PC-3 (cell line): ENCODE results near the gene FRMD5. TPM values are rescaled to one million over a fixed set of nuclear protein-coding genes. Genes with fewer than 3 reads are reported as not detected.

Experiments
- ATAC-seq: fragments of 200-7000 bp; cut with Tn5 transposase; 2 replicates; pipeline ENCODE4 v1.9.1; 2020; ENCODE audit warnings: mild to moderate bottlenecking, moderate library complexity
- BruUV-seq: library from RNA; stranded (reverse); fragments of 400-500 nt; replicated peaks from 2 replicates; lab custom pipeline; 2021; lab: Mats Ljungman, UMichigan
- CTCF ChIA-PET: fragments of 300-600 bp; sonication (Branson Sonifier 250); formaldehyde crosslinking; loops from one replicate; lab custom pipeline; 2022; ENCODE audit warnings: antibody characterized with exemption; lab: Charles Lee
- POLR2A ChIA-PET: fragments of 300-600 bp; sonication (Branson Sonifier 250); formaldehyde crosslinking; loops from one replicate; lab custom pipeline; 2022; ENCODE audit warnings: antibody characterized with exemption; ENCODE audit not compliant: unreplicated experiment; lab: Charles Lee
- DNase-seq: peaks from one replicate; pipeline ENCODE4 v3.0.0-alpha.2; 2015
- H2AFZ ChIP-seq: fragments of 300-600 bp; sonication (generic); 2 replicates; pipeline ENCODE4 v1.6.0; 2016; ENCODE audit warnings: antibody characterized with exemption, low read length
- H3F3A ChIP-seq: fragments of 300-600 bp; sonication (generic); one replicate; pipeline ENCODE4 v1.6.0; 2017; ENCODE audit warnings: antibody characterized with exemption, low read length, control low read depth, mild to moderate bottlenecking; ENCODE audit not compliant: unreplicated experiment
- H3K27ac ChIP-seq: fragments of 300-600 bp; sonication (generic); 2 replicates; pipeline ENCODE4 v1.5.1; 2016; ENCODE audit warnings: mild to moderate bottlenecking, low read length
- H3K27me3 ChIP-seq: fragments of 300-600 bp; sonication (generic); 2 replicates; pipeline ENCODE4 v1.6.1; 2016; ENCODE audit warnings: low read length, mixed read lengths
- H3K36me3 ChIP-seq: fragments of 300-600 bp; sonication (generic); 2 replicates; pipeline ENCODE4 v1.6.1; 2016; ENCODE audit warnings: low read depth, mixed run types, low read length, mixed read lengths
- H3K4me1 ChIP-seq: fragments of 300-600 bp; sonication (generic); 2 replicates; pipeline ENCODE4 v1.5.1; 2016; ENCODE audit warnings: low read length; ENCODE audit not compliant: insufficient read depth
- H3K4me2 ChIP-seq: fragments of 300-600 bp; sonication (generic); 2 replicates; pipeline ENCODE4 v1.6.0; 2016; ENCODE audit warnings: low read length
- H3K4me3 ChIP-seq: fragments of 300-600 bp; sonication (generic); 2 replicates; pipeline ENCODE4 v1.5.1; 2016; ENCODE audit warnings: mild to moderate bottlenecking, low read length, mixed read lengths
- H3K79me2 ChIP-seq: fragments of 300-600 bp; sonication (generic); 2 replicates; pipeline ENCODE4 v1.6.1; 2017; ENCODE audit warnings: low read length, mixed read lengths
- H3K9ac ChIP-seq: fragments of 300-600 bp; sonication (generic); 2 replicates; pipeline ENCODE4 v1.6.0; 2016; ENCODE audit warnings: mild to moderate bottlenecking, low read length
- H3K9me2 ChIP-seq: fragments of 300-600 bp; sonication (generic); replicated peaks from 2 replicates; pipeline ENCODE4 v1.6.1; 2016; ENCODE audit warnings: mixed run types, low read length, mixed read lengths
- H3K9me3 ChIP-seq: fragments of 300-600 bp; sonication (generic); 2 replicates; pipeline ENCODE4 v1.6.1; 2016; ENCODE audit warnings: low read length, mixed read lengths
- H4K20me1 ChIP-seq: fragments of 300-600 bp; sonication (generic); 2 replicates; pipeline ENCODE4 v1.6.1; 2016; ENCODE audit warnings: low read length, mixed read lengths
- CTCF ChIP-seq: fragments of 300-600 bp; sonication (generic); conservative IDR thresholded peaks from 2 replicates; pipeline ENCODE4 v1.5.1; 2017; ENCODE audit warnings: antibody characterized with exemption, low read depth, mild to moderate bottlenecking, low read length
- EZH2 ChIP-seq: fragments of 300-600 bp; sonication (generic); IDR thresholded peaks from one replicate; pipeline ENCODE4 v1.6.1; 2017; ENCODE audit warnings: antibody characterized with exemption, mild to moderate bottlenecking, low read length; ENCODE audit not compliant: unreplicated experiment
- EZH2phosphoT487 ChIP-seq: fragments of 300-600 bp; sonication (generic); IDR thresholded peaks from 2 replicates; pipeline ENCODE4 v1.6.1; 2018; ENCODE audit warnings: mild to moderate bottlenecking, antibody characterized with exemption, low read length, borderline replicate concordance
- intact Hi-C: fragments of 100-400 bp; cut with micrococcal nuclease; formaldehyde crosslinking; loops from 2 replicates; pipeline ENCODE4 v1.9.0; 2023
- total RNA-seq: library from RNA; depleted of rRNA; stranded (reverse); fragments of >200 nt; gene quantifications from 2 replicates; pipeline ENCODE4 v1.2.3, GENCODE V29; 2014

Gene FRMD5
- total RNA-seq, 1 experiment from 2014 or later = 8.7 TPM

- Histone ChIP-seq H3K9me2 (no peaks in the 10 kb centered on the region), H3K36me3 (no peaks in the 10 kb centered on the region), H3K27ac (0 out of 2 replicates have a peak overlapping the region, but pooled peaks have one; percentile 8), H3K4me1 (peaks cover 22% of the 10 kb centered on the region), H3K9ac (no peak overlapping the region), H3K27me3 (no peaks in the 10 kb centered on the region), H3F3A (no peaks in the 10 kb centered on the region), H3K9me3 (no peaks in the 10 kb centered on the region), H3K4me2 (no peak overlapping the region), H3K4me3 (no peak overlapping the region), H3K79me2 (no peaks in the 10 kb centered on the region), H4K20me1 (no peaks in the 10 kb centered on the region), H2AFZ (no peak overlapping the region)
- POLR2A ChIA-PET = no interaction called here
- DNase-seq (peak; percentile 77), ATAC-seq (peak; percentile 92)
- TF ChIP-seq EZH2phosphoT487 (no peak), EZH2 (no peak), CTCF (no peak)
- no TSS peak for BruUV-seq
- CTCF ChIA-PET = no interaction called here
- intact Hi-C loops = no loop called here
Measured at GRCh38 chr15:44034933-44035624, 160.0 kb downstream of the FRMD5 start.

GRCh38 chr15:44034334-44034733, 160.7 kb downstream of the FRMD5 start:
- no peaks in the 10 kb centered on the region for H3K9me2 ChIP-seq

More at GRCh38 chr15:44034334-44034733, 160.7 kb downstream of the FRMD5 start:
- no peak for ATAC-seq
- Histone ChIP-seq H4K20me1 (no peaks in the 10 kb centered on the region), H3K36me3 (no peaks in the 10 kb centered on the region), H3K79me2 (no peaks in the 10 kb centered on the region), H3K4me2 (no peak overlapping the region), H3K9me3 (no peaks in the 10 kb centered on the region), H2AFZ (no peak overlapping the region), H3K9ac (no peak overlapping the region), H3K27me3 (no peaks in the 10 kb centered on the region), H3F3A (no peaks in the 10 kb centered on the region), H3K4me1 (peaks cover 26% of the 10 kb centered on the region), H3K4me3 (no peak overlapping the region), H3K27ac (no peak overlapping the region)
- ChIA-PET CTCF (no interaction called here), POLR2A (no interaction called here)
- TF ChIP-seq EZH2phosphoT487 (no peak), CTCF (no peak), EZH2 (no peak)
- no TSS peak for BruUV-seq
- intact Hi-C loops = no loop called here
- DNase-seq = no peak
